Cerebellar cortex (tissue), 1 donor: ENCODE measurements around the gene FLRT1.

Experiments
- DNase-seq: peaks from one replicate; pipeline ENCODE4 v3.0.0-alpha.2; 2015; ENCODE audit warnings: low spot score

The FLRT1 gene

DNA sequence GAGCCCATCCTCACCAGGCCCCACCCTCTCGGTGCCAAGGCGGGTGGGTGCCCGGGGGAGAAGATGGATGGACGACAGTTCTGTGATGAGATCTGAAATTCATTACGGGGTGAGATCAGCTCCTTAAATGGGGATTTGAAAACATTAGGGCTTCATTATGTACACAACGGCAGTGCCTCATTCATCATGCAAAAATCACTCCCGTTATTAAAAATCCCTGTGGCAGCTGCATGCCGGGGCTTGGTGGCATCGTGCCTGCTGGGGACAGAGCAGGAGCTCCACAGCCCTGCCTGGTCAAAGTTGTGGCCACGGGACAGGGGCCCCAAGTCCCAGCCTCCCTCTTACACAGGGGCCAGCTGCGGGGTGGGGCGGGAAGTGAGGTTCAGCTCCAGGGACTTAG is 29.3 kb upstream of the FLRT1 start:
- no peak for DNase-seq

DNA sequence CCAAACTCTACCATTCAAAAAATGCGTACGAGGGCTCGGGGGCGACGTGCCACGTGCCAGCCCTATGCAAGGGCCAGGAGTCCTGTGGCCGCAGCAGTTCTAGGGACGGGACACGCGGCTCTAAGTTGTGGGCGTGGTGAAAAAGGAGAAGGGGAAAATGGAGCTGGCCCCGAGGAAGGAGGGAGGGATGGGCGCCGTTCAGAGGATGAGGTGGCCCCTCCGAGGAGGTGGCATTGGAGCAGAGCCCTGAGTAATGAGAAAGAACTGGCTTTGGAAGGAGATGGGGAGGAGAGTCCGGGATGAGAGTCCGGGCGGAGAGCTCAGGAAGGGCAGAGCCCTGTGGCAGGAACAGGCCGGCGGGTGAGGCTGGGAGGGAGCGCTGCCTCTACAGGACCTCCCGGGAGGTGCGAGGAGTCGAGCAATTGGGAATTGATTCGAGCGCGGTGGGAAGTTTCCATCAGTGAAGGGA is 28.5 kb upstream of the FLRT1 start:
- no peak for DNase-seq

DNA sequence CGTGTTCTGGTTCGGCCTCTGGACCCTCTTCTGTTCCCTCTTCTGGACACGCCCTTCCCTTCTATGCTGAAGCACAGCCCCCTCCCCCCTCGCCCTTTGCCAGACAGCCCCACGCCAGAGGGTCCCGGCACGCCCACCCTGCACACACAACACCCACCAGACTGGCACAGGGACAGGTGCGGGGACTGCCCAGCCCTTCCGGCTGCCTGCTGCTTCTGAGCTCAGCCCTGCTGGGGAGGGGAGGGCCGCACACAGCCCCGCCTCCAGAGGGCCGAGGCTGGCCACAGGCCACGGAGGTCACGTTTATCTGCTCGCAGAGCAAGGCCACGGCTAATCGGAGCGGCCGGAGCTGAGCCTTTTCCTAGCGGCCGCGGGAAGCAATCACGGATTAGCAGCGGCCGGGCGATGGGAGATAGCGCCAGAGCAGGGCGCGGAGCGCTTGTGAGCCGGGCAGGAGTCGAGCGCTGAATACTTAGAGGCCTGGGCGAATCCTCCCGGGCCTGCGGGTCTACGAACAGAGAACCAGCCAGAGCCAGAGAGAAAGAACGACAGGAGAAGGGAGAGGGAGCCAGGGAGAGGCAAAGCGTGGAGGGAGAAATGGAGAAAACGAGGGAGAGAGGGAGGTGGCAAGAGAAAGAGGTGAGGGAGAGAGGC is 28.0 kb upstream of the FLRT1 start:
- DNase-seq, result peak; percentile 50

DNA sequence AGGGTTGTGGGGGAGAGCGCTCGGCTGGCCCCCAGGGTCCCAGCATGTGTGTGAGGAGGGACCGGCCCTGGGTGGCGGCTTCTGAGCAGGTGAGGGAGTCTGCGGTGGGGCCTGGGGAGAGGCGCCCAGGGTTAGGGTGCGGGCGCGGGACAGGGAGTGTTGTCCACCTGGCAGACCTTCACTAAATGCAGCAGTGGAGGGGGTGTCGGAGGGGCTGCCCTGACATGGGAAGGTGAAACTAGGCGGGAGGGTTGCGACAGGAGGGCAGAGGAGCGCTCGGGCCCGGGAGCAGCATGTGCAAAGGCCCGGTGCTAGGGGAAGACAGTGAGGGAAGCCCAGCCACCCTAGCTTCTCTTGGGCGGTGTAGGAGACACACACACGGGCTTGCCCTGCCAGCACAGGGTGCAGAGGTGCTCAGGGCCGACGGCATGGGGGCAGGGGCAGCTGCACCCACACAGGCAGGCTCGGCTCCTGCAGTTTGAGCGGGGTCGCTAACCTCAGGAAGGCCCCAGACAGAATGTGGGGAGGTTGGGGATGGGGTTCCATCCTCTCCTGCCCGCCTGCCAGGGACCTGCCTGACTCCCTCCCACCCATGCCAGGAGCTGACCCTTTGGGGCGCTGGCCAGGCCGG is 27.3 kb upstream of the FLRT1 start:
- no peak for DNase-seq

GRCh38 chr11:64008914-64009633 is 26.7 kb upstream of the FLRT1 start:
- DNase-seq, result no peak

GRCh38 chr11:64009710-64010109 is 26.0 kb upstream of the FLRT1 start:
- DNase-seq, result no peak

GRCh38 chr11:64010783-64011182 is 24.9 kb upstream of the FLRT1 start:
- DNase-seq, result no peak

DNA sequence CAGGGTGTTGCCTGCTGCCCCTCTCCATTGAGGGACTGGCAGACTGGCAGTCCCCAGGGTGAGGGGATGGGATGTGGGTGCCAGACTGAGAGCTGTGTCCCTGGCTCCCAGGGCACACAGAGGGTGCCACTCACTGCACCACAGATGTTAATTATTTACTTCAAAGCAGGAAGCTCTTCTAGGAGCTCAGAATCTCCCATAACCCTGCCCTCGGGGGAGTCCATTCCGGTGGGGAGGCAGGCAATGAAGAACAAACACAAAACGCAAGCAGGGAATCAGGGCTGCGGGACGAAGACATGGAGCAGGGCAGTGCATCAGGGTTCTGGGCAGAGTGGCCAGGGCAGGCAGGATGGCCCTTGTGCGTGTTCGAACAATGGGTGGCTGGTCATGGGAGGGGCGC is 24.4 kb upstream of the FLRT1 start:
- DNase-seq, result no peak

- DNase-seq, result no peak
These were observed 22.4 kb upstream of the FLRT1 start for GRCh38 chr11:64013141-64013896.

DNA sequence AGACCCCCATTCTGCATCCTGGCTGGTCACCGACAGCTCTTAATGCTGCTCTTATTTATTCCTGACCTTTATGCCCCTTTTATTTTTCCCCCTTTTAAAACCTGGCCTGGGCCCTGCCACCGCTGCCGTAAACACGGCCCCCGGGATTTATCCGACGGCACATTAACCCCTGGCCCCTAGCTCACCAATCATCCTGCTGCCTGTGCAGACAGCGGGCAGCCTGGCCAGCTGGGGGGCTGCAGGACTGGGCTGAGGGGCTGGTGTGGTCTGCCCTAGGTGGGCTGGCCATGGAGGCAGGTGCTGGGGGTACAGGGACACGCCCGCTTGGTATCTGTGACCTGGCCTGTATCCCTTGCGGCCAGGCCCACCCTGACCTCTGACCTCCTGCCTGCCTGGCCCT is 21.4 kb upstream of the FLRT1 start:
- no peak for DNase-seq

GRCh38 chr11:64015510-64015909 is 20.2 kb upstream of the FLRT1 start:
- DNase-seq, result no peak

- DNase-seq, result no peak
These were observed 19.5 kb upstream of the FLRT1 start for GRCh38 chr11:64015935-64016845.

DNA sequence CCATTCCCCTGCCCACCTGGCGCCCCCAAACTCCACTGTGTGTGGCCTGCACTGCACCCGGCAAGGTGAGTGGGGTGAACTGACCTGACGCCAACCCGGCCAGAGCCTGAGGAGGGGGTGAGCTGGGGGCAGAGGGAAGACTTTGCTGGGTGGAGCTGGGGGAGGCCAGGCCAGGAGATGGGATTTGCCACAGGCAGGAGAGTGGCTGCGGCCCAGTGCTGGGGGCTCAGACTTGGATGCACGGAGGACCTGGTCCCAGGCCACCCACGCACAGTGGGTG is 17.8 kb upstream of the FLRT1 start:
- DNase-seq, result no peak

- DNase-seq, result no peak
These were observed 17.4 kb upstream of the FLRT1 start for GRCh38 chr11:64018310-64018709.

- DNase-seq, result no peak
These were observed 16.4 kb upstream of the FLRT1 start for GRCh38 chr11:64019106-64020037.

DNA sequence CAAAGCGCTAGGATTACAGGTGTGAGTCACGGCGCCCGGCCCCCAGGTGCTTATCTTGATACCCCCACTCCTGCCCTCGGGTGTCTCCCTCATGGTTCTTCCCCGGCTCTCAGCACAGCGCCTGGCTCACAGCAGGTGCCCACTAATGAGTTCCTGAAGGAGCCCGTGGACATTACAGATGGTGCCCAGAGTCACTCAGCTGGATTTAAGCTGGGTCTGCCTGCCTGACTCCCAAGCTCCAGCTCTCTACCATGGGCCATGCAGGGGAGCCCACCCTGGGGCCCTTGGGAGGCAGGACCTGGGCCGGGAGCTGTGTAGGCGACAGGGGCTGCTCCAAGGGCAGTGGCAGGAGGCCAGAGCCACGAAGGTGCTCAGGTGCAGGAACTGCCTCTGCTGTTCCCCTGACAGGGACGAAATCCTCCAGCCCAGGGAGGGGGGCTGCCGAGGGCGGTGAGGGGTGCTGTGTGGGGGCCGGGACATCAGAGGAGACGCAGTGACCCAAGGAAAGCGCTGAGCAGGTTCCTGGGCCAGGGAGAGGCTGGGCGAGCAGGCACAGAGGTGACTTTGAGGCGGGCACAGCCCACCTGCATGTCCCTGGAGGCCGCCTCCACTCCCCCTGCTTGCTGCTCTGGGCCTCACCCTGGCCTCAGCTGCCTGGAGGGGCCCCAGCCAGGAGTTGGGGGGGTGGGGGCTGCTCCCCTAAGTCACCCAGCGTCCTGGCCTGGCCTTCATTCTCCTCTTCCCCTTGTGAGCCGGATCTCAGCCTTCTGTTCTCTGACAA is 14.6 kb upstream of the FLRT1 start:
- no peak for DNase-seq

- DNase-seq, result peak; percentile 53
These were observed 14.0 kb upstream of the FLRT1 start for GRCh38 chr11:64021757-64022093.

- DNase-seq, result no peak
These were observed 13.5 kb upstream of the FLRT1 start for GRCh38 chr11:64022125-64022784.
